Muscle layer of duodenum (tissue), 2 donors: Measurements from ENCODE around the gene CD300E.
"Not testable (repeated sequence)": the region's sequence is repeated elsewhere in the genome, so short reads cannot be mapped to it uniquely, and the experiment has no call there.

Experiments used
- H3K27ac ChIP-seq: one replicate; pipeline ENCODE4 v1.7.0; 2013; ENCODE audit warnings: mild to moderate bottlenecking, low read length
- H3K27me3 ChIP-seq: one replicate; pipeline ENCODE4 v1.7.0; 2013; ENCODE audit warnings: low read depth, mild to moderate bottlenecking, control low read depth, low read length
- H3K36me3 ChIP-seq, 2 donors: one replicate each; pipeline ENCODE4 v1.7.0; 2013; ENCODE audit warnings: low read length in 2 of 2, control low read depth in 1 of 2, mild to moderate bottlenecking in 1 of 2; ENCODE audit not compliant: insufficient read depth in 2 of 2, control insufficient read depth in 1 of 2
- H3K4me1 ChIP-seq, 2 donors: one replicate each; pipeline ENCODE4 v1.7.0; 2013; ENCODE audit warnings: low read length in 2 of 2, mild to moderate bottlenecking in 2 of 2, control low read depth in 1 of 2, moderate library complexity in 1 of 2; ENCODE audit not compliant: insufficient read depth in 2 of 2, control insufficient read depth in 1 of 2
- H3K4me3 ChIP-seq, 2 donors: one replicate each; pipeline ENCODE4 v1.7.0; 2013; ENCODE audit warnings: low read length in 2 of 2, low read depth in 1 of 2, mild to moderate bottlenecking in 1 of 2
- H3K9me3 ChIP-seq, 2 donors: one replicate each; pipeline ENCODE4 v1.7.0; 2013; ENCODE audit warnings: low read length in 2 of 2, control low read depth in 1 of 2, mild to moderate bottlenecking in 1 of 2; ENCODE audit not compliant: control insufficient read depth in 1 of 2
- donor health status: healthy.

The CD300E gene

DNA sequence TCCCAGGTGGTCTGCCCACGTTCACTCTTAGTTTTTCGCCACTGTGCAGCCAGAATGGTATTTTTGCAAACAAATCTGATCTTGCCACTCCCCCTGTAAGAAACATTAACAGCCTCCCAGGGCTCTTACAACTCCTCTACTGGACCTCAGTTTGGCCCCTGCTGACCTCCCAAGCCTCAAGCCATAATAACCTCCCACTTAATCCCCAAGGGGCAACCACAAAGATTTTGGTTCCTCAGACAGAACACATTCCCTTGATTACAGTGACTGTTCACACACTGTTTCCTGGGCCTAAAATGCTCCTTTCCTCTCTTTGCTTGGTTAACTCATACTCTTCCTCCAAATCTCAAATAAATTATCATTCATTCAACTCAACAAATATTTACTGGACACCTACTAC lies 21.5 kb upstream of the CD300E start:
- no peaks in the 10 kb centered on the region for H3K27me3 ChIP-seq
- H3K4me3 ChIP-seq, result no peak overlapping the region
- no peaks in the 10 kb centered on the region for H3K4me1 ChIP-seq
- peaks cover 0 to 3% of the 10 kb centered on the region in 2 donors for H3K9me3 ChIP-seq
- H3K27ac ChIP-seq, result no peak overlapping the region
- no peaks in the 10 kb centered on the region for H3K36me3 ChIP-seq

DNA sequence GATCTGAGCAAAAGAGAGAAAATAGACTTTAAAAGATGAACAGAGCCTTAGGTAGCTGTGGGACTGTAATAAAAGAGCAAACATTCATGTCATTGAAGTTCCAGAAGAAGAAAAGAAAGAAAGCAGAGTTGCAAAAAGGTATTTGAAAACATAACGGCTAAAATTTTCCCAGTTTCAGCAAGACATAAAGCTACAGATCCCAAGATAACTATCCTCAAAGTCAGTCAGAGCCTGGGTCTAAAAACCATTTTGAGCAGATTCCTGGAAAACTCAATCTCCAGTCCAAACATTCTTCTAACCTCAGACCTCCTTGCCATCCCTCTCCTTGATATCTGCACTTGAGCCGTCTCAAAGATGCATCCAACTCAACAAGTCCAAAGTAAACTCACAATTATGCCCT lies 20.9 kb upstream of the CD300E start:
- peaks cover 0 to 3% of the 10 kb centered on the region in 2 donors for H3K9me3 ChIP-seq
- peaks cover 0 to 3% of the 10 kb centered on the region in 2 donors for H3K4me1 ChIP-seq
- no peak overlapping the region for H3K27ac ChIP-seq
- no peak overlapping the region for H3K4me3 ChIP-seq
- H3K27me3 ChIP-seq, result no peaks in the 10 kb centered on the region
- H3K36me3 ChIP-seq, result no peaks in the 10 kb centered on the region

GRCh38 chr17:74643826-74644225 lies 20.3 kb upstream of the CD300E start:
- Histone ChIP-seq H3K27ac (no peak overlapping the region), H3K27me3 (no peaks in the 10 kb centered on the region), H3K4me3 (no peak overlapping the region), H3K36me3 (no peaks in the 10 kb centered on the region), H3K4me1 (peaks cover 0 to 3% of the 10 kb centered on the region in 2 donors), H3K9me3 (peaks cover 0 to 3% of the 10 kb centered on the region in 2 donors)

GRCh38 chr17:74642995-74643394 lies 19.5 kb upstream of the CD300E start:
- H3K4me3 ChIP-seq, result no peak overlapping the region
- H3K4me1 ChIP-seq, result peaks cover 0 to 3% of the 10 kb centered on the region in 2 donors
- peaks cover under 1% of the 10 kb centered on the region for H3K27me3 ChIP-seq
- H3K9me3 ChIP-seq, result peaks cover 0 to 3% of the 10 kb centered on the region in 2 donors
- no peaks in the 10 kb centered on the region for H3K36me3 ChIP-seq
- no peak overlapping the region for H3K27ac ChIP-seq

DNA sequence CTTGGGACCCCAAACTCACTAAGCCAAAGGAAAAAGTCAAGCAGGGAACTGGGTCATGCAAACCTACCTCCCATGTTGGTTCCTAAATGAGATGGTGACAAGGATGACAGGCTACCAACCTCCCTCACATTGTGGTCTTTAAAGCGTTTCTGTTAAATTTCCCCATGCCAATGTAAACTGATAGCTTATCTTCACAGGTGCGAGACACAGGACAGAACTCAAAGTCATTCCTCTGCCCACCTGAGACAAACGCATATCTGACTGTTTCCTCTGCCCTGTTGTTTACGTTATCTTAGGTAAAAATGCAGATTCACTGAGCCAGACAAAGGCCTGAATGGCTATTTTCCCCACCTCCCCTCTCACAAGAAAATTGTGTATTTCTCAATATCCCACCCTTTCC lies 19.0 kb upstream of the CD300E start:
- peaks cover 0 to 3% of the 10 kb centered on the region in 2 donors for H3K9me3 ChIP-seq
- H3K36me3 ChIP-seq, result no peaks in the 10 kb centered on the region
- H3K27ac ChIP-seq, result no peak overlapping the region
- no peak overlapping the region for H3K4me3 ChIP-seq
- H3K4me1 ChIP-seq, result peaks cover 0 to 3% of the 10 kb centered on the region in 2 donors
- peaks cover 5% of the 10 kb centered on the region for H3K27me3 ChIP-seq

GRCh38 chr17:74641958-74642298 lies 18.4 kb upstream of the CD300E start:
- H3K27me3 ChIP-seq, result peaks cover 6% of the 10 kb centered on the region
- H3K9me3 ChIP-seq, result peaks cover 0 to 3% of the 10 kb centered on the region in 2 donors
- no peak overlapping the region for H3K27ac ChIP-seq
- H3K4me1 ChIP-seq, result peaks cover 0 to 3% of the 10 kb centered on the region in 2 donors
- no peak overlapping the region for H3K4me3 ChIP-seq
- no peaks in the 10 kb centered on the region for H3K36me3 ChIP-seq

DNA sequence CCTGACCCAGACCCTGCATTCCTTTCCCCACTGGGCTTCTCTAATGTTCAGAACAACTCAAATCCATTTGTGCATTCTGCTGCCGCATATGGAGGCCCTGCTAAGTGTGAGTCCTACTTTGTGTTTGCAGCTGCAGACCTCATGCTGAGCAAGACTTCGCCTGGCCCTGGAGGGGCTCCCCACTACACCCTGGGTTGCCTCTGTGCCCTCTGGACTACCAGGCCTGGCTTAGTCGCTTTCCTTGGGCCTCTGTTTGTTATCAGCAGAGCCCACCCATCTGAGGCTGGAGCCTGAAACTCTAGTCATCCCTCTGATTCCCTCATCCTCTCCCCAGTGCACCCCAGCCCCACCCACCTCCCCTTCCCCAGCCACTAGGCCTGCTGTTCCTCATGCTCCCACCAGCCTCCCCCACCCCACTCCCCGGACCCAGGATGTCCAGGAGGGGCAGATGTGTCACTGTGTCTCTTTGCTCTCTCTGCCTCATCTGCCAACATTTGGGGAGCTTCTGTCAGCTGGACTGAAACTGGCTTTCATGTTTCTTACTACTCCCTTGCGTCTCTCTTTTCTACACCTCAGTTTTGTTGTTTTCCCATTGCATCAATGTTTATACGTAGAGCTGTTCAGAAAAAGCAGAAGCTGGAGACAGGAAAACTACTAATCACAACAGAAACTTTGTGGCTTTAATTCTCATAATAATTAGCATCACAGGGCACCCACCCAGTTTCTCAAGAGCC lies 17.9 kb upstream of the CD300E start:
- H3K36me3 ChIP-seq, result no peaks in the 10 kb centered on the region
- no peak overlapping the region for H3K27ac ChIP-seq
- peaks cover 0 to 3% of the 10 kb centered on the region in 2 donors for H3K4me1 ChIP-seq
- H3K9me3 ChIP-seq, result peaks cover 0 to 3% of the 10 kb centered on the region in 2 donors
- peaks cover 6% of the 10 kb centered on the region for H3K27me3 ChIP-seq
- H3K4me3 ChIP-seq, result no peak overlapping the region

GRCh38 chr17:74639704-74640151 lies 16.2 kb upstream of the CD300E start:
- H3K4me1 ChIP-seq, result peaks cover 0 to 3% of the 10 kb centered on the region in 2 donors
- H3K9me3 ChIP-seq, result peaks cover 0 to 1% of the 10 kb centered on the region in 2 donors
- no peak overlapping the region for H3K27ac ChIP-seq
- peaks cover 6% of the 10 kb centered on the region for H3K27me3 ChIP-seq
- H3K36me3 ChIP-seq, result no peaks in the 10 kb centered on the region
- no peak overlapping the region for H3K4me3 ChIP-seq

- H3K4me1 ChIP-seq, result peaks cover 0 to 3% of the 10 kb centered on the region in 2 donors
These were observed 14.4 kb upstream of the CD300E start for GRCh38 chr17:74637926-74638325.

GRCh38 chr17:74637265-74637664 lies 13.7 kb upstream of the CD300E start:
- Histone ChIP-seq H3K27ac (no peak overlapping the region), H3K4me1 (peaks cover 0 to 7% of the 10 kb centered on the region in 2 donors), H3K36me3 (no peaks in the 10 kb centered on the region), H3K9me3 (no peaks in the 10 kb centered on the region), H3K4me3 (no peak overlapping the region), H3K27me3 (peaks cover 6% of the 10 kb centered on the region)

More at GRCh38 chr17:74637926-74638325, 14.4 kb upstream of the CD300E start:
- no peak overlapping the region for H3K4me3 ChIP-seq
- H3K27ac ChIP-seq, result no peak overlapping the region
- no peaks in the 10 kb centered on the region for H3K36me3 ChIP-seq
- H3K9me3 ChIP-seq, result no peaks in the 10 kb centered on the region
- H3K27me3 ChIP-seq, result peaks cover 6% of the 10 kb centered on the region

- not testable (repeated sequence) for H3K27ac ChIP-seq, H3K27me3 ChIP-seq
These were observed 13.1 kb upstream of the CD300E start for GRCh38 chr17:74636541-74637085.

More at GRCh38 chr17:74636541-74637085, 13.1 kb upstream of the CD300E start:
- H3K9me3 ChIP-seq, H3K36me3 ChIP-seq, H3K4me3 ChIP-seq: not testable (repeated sequence)
- H3K4me1 ChIP-seq, result peaks cover 0 to 11% of the 10 kb centered on the region in 2 donors
